Mesenchymal stem cell (in vitro differentiated cells and primary cell): ENCODE results near the gene CNGA1.
A peak's percentile ranks its signal among the peaks of the same experiment; 100 is the strongest.

Experiments used
- DNase-seq: peaks from one replicate; pipeline ENCODE4 v3.0.0-alpha.2; 2013
- H2AFZ ChIP-seq: one replicate; pipeline ENCODE4 v1.6.1; 2013; ENCODE audit warnings: low read depth, mild to moderate bottlenecking, control low read depth, inconsistent platforms, low read length, moderate library complexity
- H2AK5ac ChIP-seq: 2 replicates; pipeline ENCODE4 v1.6.1; 2013; ENCODE audit warnings: low read length, moderate library complexity, mild to moderate bottlenecking, inconsistent platforms; ENCODE audit not compliant: severe bottlenecking
- H2BK120ac ChIP-seq: one replicate; pipeline ENCODE4 v1.6.1; 2013; ENCODE audit warnings: low read depth, mild to moderate bottlenecking, inconsistent platforms, low read length, moderate library complexity
- H2BK12ac ChIP-seq, 2 experiments: one replicate each; pipeline ENCODE4 v1.6.1; 2013; ENCODE audit warnings: inconsistent platforms in 2 of 2, low read length in 2 of 2, mild to moderate bottlenecking in 2 of 2, moderate library complexity in 2 of 2, control low read depth in 1 of 2
- H2BK15ac ChIP-seq: one replicate; pipeline ENCODE4 v1.6.1; 2013; ENCODE audit warnings: mild to moderate bottlenecking, low read depth, inconsistent platforms; ENCODE audit not compliant: poor library complexity, severe bottlenecking
- H2BK5ac ChIP-seq: 2 replicates; pipeline ENCODE4 v1.6.1; 2013; ENCODE audit warnings: low read depth, mild to moderate bottlenecking, low read length, control low read depth, inconsistent platforms; ENCODE audit not compliant: poor library complexity, severe bottlenecking
- H3K14ac ChIP-seq, 2 experiments: one replicate each; pipeline ENCODE4 v1.6.1; 2013; ENCODE audit warnings: inconsistent platforms in 2 of 2, low read length in 2 of 2, control low read depth in 1 of 2, mild to moderate bottlenecking in 1 of 2, moderate library complexity in 1 of 2
- H3K18ac ChIP-seq, 2 experiments: one replicate each; pipeline ENCODE4 v1.6.1; 2013; ENCODE audit warnings: inconsistent platforms in 2 of 2, low read length in 2 of 2, control low read depth in 1 of 2, low read depth in 1 of 2, mild to moderate bottlenecking in 1 of 2
- H3K23ac ChIP-seq, 2 experiments: one replicate each; pipeline ENCODE4 v1.6.1; 2013; ENCODE audit warnings: inconsistent platforms in 2 of 2, low read length in 2 of 2, mild to moderate bottlenecking in 2 of 2, moderate library complexity in 2 of 2, control low read depth in 1 of 2
- H3K27ac ChIP-seq: 2 replicates; pipeline ENCODE4 v1.5.1; 2013; ENCODE audit warnings: mild to moderate bottlenecking, moderate library complexity, low read length, control low read depth, inconsistent platforms; ENCODE audit not compliant: poor library complexity, severe bottlenecking
- H3K27me3 ChIP-seq, 2 experiments: 2 replicates each; pipeline versions ENCODE4 v1.6.1 to v1.7.0; 2013; ENCODE audit warnings: low read length in 2 of 2, mild to moderate bottlenecking in 2 of 2, moderate library complexity in 2 of 2, control low read depth in 1 of 2, inconsistent platforms in 1 of 2; ENCODE audit not compliant: control insufficient read depth in 1 of 2, insufficient read depth in 1 of 2
- H3K36me3 ChIP-seq, 2 experiments: 2 replicates each; pipeline versions ENCODE4 v1.6.1 to v1.7.0; 2013; ENCODE audit warnings: low read length in 2 of 2, control low read depth in 1 of 2, inconsistent platforms in 1 of 2, low read depth in 1 of 2, mild to moderate bottlenecking in 1 of 2; ENCODE audit not compliant: insufficient read depth in 2 of 2, control insufficient read depth in 1 of 2
- H3K4ac ChIP-seq, 2 experiments: one replicate each; pipeline ENCODE4 v1.6.1; 2013; ENCODE audit warnings: inconsistent platforms in 2 of 2, low read length in 2 of 2, mild to moderate bottlenecking in 2 of 2, moderate library complexity in 2 of 2, control low read depth in 1 of 2, low read depth in 1 of 2
- H3K4me1 ChIP-seq: 2 replicates; pipeline ENCODE4 v1.6.1; 2013; ENCODE audit warnings: low read depth, low read length, control low read depth; ENCODE audit not compliant: control insufficient read depth, insufficient read depth
- H3K4me2 ChIP-seq: 2 replicates; pipeline ENCODE4 v1.6.1; 2013; ENCODE audit warnings: low read length, mild to moderate bottlenecking, inconsistent platforms; ENCODE audit not compliant: poor library complexity, severe bottlenecking
- H3K4me3 ChIP-seq, 2 experiments: 2 replicates each; pipeline versions ENCODE4 v1.5.1 to v1.7.0; 2013; ENCODE audit warnings: low read length in 2 of 2, mild to moderate bottlenecking in 2 of 2, control low read depth in 1 of 2, low read depth in 1 of 2; ENCODE audit not compliant: insufficient read depth in 1 of 2
- H3K79me1 ChIP-seq: replicated peaks from 2 replicates; pipeline ENCODE4 v1.6.1; 2013; ENCODE audit warnings: mild to moderate bottlenecking, control low read depth, low read length, inconsistent platforms; ENCODE audit not compliant: poor library complexity, severe bottlenecking
- H3K9ac ChIP-seq: 2 replicates; pipeline ENCODE4 v1.7.0; 2013; ENCODE audit warnings: mild to moderate bottlenecking, low read length, moderate library complexity
- H3K9me3 ChIP-seq: 2 replicates; pipeline ENCODE4 v1.7.0; 2013; ENCODE audit warnings: mild to moderate bottlenecking, low read length; ENCODE audit not compliant: control insufficient read depth
- H4K8ac ChIP-seq: one replicate; pipeline ENCODE4 v1.6.1; 2013; ENCODE audit warnings: inconsistent platforms, mild to moderate bottlenecking, low read length, moderate library complexity
- H4K91ac ChIP-seq: one replicate; pipeline ENCODE4 v1.6.1; 2013; ENCODE audit warnings: mild to moderate bottlenecking, low read length, inconsistent platforms
- WGBS: methylation state at CpG from one replicate; pipeline ENCODE4 v1.1.7; 2013; ENCODE audit warnings: mixed read lengths; 5-methylcytosine and 5-hydroxymethylcytosine counted together

CNGA1 gene

DNA sequence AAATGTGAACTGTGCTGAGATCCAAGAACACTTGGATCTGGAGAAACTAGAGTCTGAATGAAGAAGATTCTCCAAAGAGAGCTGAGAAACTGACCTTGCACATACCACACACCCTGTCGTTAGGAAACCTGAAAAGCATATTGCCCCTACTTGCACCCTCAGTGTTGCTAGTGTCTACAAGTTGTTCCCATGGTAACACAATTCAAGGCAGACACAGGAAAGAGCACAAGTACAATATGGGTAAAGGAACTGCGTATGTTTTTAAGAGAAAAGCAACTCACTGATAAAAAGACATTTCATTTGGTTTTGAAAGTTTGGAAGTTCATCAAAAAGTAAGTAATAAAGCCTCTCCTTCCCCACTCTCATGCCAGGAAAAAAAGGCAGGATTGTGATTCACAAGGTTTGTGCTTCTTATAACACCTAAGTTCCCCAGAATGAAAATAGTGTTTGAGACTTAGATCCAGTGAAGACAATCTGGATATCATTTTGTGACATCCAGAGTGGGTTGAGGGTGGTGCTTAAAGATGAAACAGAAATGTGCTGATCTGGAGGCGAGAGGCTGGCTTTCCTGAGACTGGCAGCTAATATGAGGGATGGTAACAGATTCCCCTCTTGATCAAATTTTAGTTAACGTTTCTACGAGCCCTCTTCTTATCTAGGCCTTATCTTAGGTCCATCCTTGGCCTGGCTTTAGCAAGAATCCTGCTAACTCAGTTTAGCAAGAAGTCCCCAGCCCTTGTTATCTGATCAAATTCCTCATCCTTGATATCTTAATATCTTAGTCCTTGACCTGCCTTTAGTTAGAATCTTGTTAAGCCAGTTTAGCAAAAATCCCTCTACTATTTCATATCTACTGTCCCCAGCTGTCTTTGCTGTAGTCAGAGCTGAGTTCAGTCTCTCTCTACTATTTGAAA lies 42.4 kb upstream of the CNGA1 start:
- H4K91ac ChIP-seq, result no peak overlapping the region
- no peak overlapping the region for H3K4ac ChIP-seq
- no peaks in the 10 kb centered on the region for H3K79me1 ChIP-seq
- no peak overlapping the region for H3K14ac ChIP-seq
- no peak overlapping the region for H3K18ac ChIP-seq
- DNase-seq, result no peak
- no peak overlapping the region for H3K4me3 ChIP-seq
- H2AFZ ChIP-seq, result no peak overlapping the region
- H3K27me3 ChIP-seq, result no peaks in the 10 kb centered on the region
- no peak overlapping the region for H4K8ac ChIP-seq
- no peak overlapping the region for H2BK5ac ChIP-seq
- 57% methylated on average over 4 of the region's 5 CpGs for WGBS
- no peak overlapping the region for H3K23ac ChIP-seq
- H2BK15ac ChIP-seq, result no peak overlapping the region
- H3K27ac ChIP-seq, result no peak overlapping the region
- no peak overlapping the region for H2BK12ac ChIP-seq
- no peaks in the 10 kb centered on the region for H3K4me1 ChIP-seq
- H3K9me3 ChIP-seq, result peaks cover 13% of the 10 kb centered on the region
- no peak overlapping the region for H2AK5ac ChIP-seq
- H2BK120ac ChIP-seq, result no peak overlapping the region
- H3K36me3 ChIP-seq, result no peaks in the 10 kb centered on the region
- H3K9ac ChIP-seq, result no peak overlapping the region
- H3K4me2 ChIP-seq, result no peak overlapping the region

DNA sequence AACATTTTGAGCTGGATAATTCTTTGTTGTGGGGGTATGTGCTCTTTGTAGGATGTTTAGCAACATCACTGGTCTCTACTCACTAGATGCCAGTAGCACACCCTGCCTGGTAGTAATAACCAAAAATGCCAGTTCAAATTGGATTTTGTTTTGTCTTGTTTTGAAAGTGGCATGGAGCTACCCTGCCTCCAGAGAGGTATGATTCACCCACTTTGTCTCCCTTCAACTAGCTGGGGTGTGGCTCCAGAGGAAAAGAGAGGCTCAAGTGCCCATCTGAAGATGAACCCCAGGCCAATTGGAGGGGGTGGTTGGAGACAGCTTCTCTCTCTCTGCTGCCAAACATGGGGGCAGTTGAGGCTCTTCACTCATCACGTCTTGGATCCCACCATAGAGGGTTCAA lies 34.6 kb upstream of the CNGA1 start:
- WGBS, result 96% methylated on average over 1 of the region's 1 CpG
- DNase-seq, result no peak
- no peaks in the 10 kb centered on the region for H3K79me1 ChIP-seq
- no peak overlapping the region for H2BK120ac ChIP-seq
- no peak overlapping the region for H2BK12ac ChIP-seq
- H3K36me3 ChIP-seq, result no peaks in the 10 kb centered on the region
- H2AK5ac ChIP-seq, result no peak overlapping the region
- no peaks in the 10 kb centered on the region for H3K9me3 ChIP-seq
- H3K4ac ChIP-seq, result no peak overlapping the region
- no peak overlapping the region for H2BK15ac ChIP-seq
- H4K8ac ChIP-seq, result no peak overlapping the region
- peaks cover 0 to 6% of the 10 kb centered on the region in 2 experiments for H3K27me3 ChIP-seq
- H2BK5ac ChIP-seq, result no peak overlapping the region
- no peak overlapping the region for H3K27ac ChIP-seq
- H3K14ac ChIP-seq, result no peak overlapping the region
- H3K23ac ChIP-seq, result peak overlapping the region in 1 of 2 experiments; percentile 7
- no peak overlapping the region for H3K18ac ChIP-seq
- H3K4me2 ChIP-seq, result no peak overlapping the region
- H3K9ac ChIP-seq, result no peak overlapping the region
- H3K4me1 ChIP-seq, result peaks cover 1% of the 10 kb centered on the region
- no peak overlapping the region for H3K4me3 ChIP-seq
- H2AFZ ChIP-seq, result no peak overlapping the region
- H4K91ac ChIP-seq, result no peak overlapping the region

DNA sequence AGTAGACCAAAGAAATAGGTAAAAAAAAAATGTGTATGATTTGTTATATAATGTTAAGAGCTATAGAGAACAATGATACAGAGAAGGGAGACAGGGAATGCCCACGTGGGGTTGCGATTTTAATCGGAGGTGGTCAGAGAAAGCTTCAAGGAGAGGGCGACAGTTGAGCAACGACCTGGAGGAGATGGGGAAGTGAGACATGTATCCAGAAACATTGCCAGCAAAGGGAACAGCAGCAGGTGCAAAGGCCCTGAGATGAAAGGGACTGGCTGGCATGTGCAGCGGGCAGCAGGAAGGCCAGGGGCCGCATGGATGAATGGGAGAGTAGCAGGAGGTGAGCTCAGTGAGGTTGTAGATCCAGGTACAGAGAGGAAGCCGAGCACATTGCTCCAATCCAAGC lies 33.0 kb upstream of the CNGA1 start:
- Histone ChIP-seq H2AFZ (no peak overlapping the region), H3K36me3 (no peaks in the 10 kb centered on the region), H2BK120ac (no peak overlapping the region), H3K18ac (no peak overlapping the region), H3K27ac (no peak overlapping the region), H3K9ac (no peak overlapping the region), H2AK5ac (no peak overlapping the region), H3K9me3 (no peaks in the 10 kb centered on the region), H3K4me2 (no peak overlapping the region), H3K4me3 (no peak overlapping the region), H3K4me1 (peaks cover 1% of the 10 kb centered on the region), H3K14ac (no peak overlapping the region), H2BK15ac (no peak overlapping the region), H2BK12ac (no peak overlapping the region), H2BK5ac (no peak overlapping the region), H3K23ac (no peak overlapping the region), H3K4ac (no peak overlapping the region), H4K8ac (no peak overlapping the region), H3K27me3 (peaks cover 0 to 15% of the 10 kb centered on the region in 2 experiments), H3K79me1 (no peaks in the 10 kb centered on the region), H4K91ac (no peak overlapping the region)
- WGBS, result 96% methylated on average over 6 of the region's 8 CpGs
- DNase-seq, result no peak

DNA sequence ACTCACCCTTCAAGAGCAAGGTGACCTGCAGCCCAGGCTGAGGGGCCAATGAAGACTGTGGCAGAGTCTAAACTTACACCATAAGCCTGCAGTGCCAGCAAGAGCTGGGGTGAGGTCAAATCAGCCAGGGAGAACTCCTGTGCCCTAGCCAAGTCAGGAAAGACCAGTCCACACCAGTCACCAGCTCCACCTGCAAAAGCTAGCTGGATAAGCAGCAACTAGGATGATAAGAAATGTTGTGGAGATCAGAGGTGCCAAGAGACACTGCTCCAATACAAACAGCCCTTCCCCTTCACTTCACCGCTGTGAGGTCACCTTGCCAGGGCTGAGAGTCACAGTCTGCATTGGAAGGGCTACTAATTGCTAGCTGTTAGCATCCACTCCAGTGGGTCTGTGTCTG lies 31.4 kb upstream of the CNGA1 start:
- no peak overlapping the region for H4K8ac ChIP-seq
- H3K14ac ChIP-seq, result peak overlapping the region in 1 of 2 experiments; percentile 45
- H3K4me2 ChIP-seq, result no peak overlapping the region
- peaks cover 0 to 19% of the 10 kb centered on the region in 2 experiments for H3K27me3 ChIP-seq
- H3K79me1 ChIP-seq, result no peaks in the 10 kb centered on the region
- H3K9ac ChIP-seq, result no peak overlapping the region
- no peak overlapping the region for H4K91ac ChIP-seq
- H3K27ac ChIP-seq, result no peak overlapping the region
- no peak overlapping the region for H3K18ac ChIP-seq
- H3K9me3 ChIP-seq, result no peaks in the 10 kb centered on the region
- H3K36me3 ChIP-seq, result no peaks in the 10 kb centered on the region
- DNase-seq, result no peak
- H2BK15ac ChIP-seq, result no peak overlapping the region
- H2BK12ac ChIP-seq, result no peak overlapping the region
- H2AFZ ChIP-seq, result no peak overlapping the region
- H3K4me3 ChIP-seq, result no peak overlapping the region
- no CpG with 5 or more reads among the region's 1 CpG for WGBS
- peaks cover 1% of the 10 kb centered on the region for H3K4me1 ChIP-seq
- H3K4ac ChIP-seq, result no peak overlapping the region
- H2BK120ac ChIP-seq, result no peak overlapping the region
- H2AK5ac ChIP-seq, result no peak overlapping the region
- no peak overlapping the region for H2BK5ac ChIP-seq
- no peak overlapping the region for H3K23ac ChIP-seq
